Hepatic stellate cell (primary cell): ENCODE measurements around the gene SUSD1.
A peak's percentile ranks its signal among the peaks of the same experiment; 100 is the strongest.
"Not testable (repeated sequence)": the region's sequence is repeated elsewhere in the genome, so short reads cannot be mapped to it uniquely, and the experiment has no call there.

Experiments used
- DNase-seq: peaks from one replicate; pipeline ENCODE4 v3.0.0; 2011; ENCODE audit warnings: low spot score

SUSD1 gene

GRCh38 chr9:112094948-112095681 lies 80.0 kb downstream of the SUSD1 start:
- DNase-seq, result no peak

GRCh38 chr9:112094241-112094640 lies 80.9 kb downstream of the SUSD1 start:
- DNase-seq, result no peak

- no peak for DNase-seq
Observed at GRCh38 chr9:112093870-112094216, 81.3 kb downstream of the SUSD1 start.

GRCh38 chr9:112093147-112093869 lies 81.8 kb downstream of the SUSD1 start:
- DNase-seq, result no peak

- DNase-seq, result no peak
Observed at GRCh38 chr9:112091810-112092209, 83.3 kb downstream of the SUSD1 start.

- DNase-seq, result no peak
Observed at GRCh38 chr9:112087506-112087905, 87.6 kb downstream of the SUSD1 start.

GRCh38 chr9:112086627-112087026 lies 88.5 kb downstream of the SUSD1 start:
- DNase-seq, result peak; percentile 25

GRCh38 chr9:112084907-112085306 lies 90.2 kb downstream of the SUSD1 start:
- DNase-seq, result no peak

- no peak for DNase-seq
Observed at GRCh38 chr9:112084334-112084733, 90.8 kb downstream of the SUSD1 start.

GRCh38 chr9:112081918-112082729 lies 93.0 kb downstream of the SUSD1 start:
- no peak for DNase-seq

GRCh38 chr9:112080831-112081542 lies 94.1 kb downstream of the SUSD1 start:
- no peak for DNase-seq

- DNase-seq, result no peak
Observed at GRCh38 chr9:112078432-112078831, 96.7 kb downstream of the SUSD1 start.

- DNase-seq, result no peak
Observed at GRCh38 chr9:112076814-112077213, 98.3 kb downstream of the SUSD1 start.

GRCh38 chr9:112075009-112075378 lies 100.1 kb downstream of the SUSD1 start:
- no peak for DNase-seq

- DNase-seq, result peak; percentile 71
Observed at GRCh38 chr9:112074250-112075008, 100.7 kb downstream of the SUSD1 start.

- not testable (repeated sequence) for DNase-seq
Observed at GRCh38 chr9:112073639-112074173, 101.4 kb downstream of the SUSD1 start.

- peak; percentile 60 for DNase-seq
Observed at GRCh38 chr9:112072721-112073638, 102.1 kb downstream of the SUSD1 start.

- no peak for DNase-seq
Observed at GRCh38 chr9:112069318-112070169, 105.6 kb downstream of the SUSD1 start.
